Measurements from ENCODE around the gene MYH2.

MYH2 gene

DNA sequence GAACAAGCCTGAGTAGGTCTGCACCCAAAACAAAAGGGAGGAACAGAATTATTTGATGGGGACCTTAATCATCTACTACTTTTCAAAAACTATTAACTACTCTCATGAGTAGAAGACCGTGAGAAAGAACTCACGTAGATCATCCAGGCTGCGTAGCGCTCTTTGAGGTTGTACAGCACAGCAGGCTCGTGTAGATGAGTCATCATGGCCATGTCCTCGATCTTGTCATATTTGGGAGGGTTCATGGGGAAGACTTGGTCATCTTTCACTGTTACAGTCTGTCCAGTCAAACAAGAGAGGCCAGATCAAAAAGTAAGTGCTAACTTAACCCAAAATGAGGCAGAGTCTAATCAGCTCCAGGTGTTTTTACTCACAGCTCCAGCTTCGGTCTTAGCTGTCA lies 33.4 kb downstream of the MYH2 start:
- TF ChIP-seq, protein P1, sequence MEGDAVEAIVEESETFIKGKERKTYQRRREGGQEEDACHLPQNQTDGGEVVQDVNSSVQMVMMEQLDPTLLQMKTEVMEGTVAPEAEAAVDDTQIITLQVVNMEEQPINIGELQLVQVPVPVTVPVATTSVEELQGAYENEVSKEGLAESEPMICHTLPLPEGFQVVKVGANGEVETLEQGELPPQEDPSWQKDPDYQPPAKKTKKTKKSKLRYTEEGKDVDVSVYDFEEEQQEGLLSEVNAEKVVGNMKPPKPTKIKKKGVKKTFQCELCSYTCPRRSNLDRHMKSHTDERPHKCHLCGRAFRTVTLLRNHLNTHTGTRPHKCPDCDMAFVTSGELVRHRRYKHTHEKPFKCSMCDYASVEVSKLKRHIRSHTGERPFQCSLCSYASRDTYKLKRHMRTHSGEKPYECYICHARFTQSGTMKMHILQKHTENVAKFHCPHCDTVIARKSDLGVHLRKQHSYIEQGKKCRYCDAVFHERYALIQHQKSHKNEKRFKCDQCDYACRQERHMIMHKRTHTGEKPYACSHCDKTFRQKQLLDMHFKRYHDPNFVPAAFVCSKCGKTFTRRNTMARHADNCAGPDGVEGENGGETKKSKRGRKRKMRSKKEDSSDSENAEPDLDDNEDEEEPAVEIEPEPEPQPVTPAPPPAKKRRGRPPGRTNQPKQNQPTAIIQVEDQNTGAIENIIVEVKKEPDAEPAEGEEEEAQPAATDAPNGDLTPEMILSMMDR (IDR thresholded peaks at IDR 0.05), result no peak
- TF ChIP-seq ZFX (IDR thresholded peaks at IDR 0.05; ENCODE audit: borderline replicate concordance), result no peak

DNA sequence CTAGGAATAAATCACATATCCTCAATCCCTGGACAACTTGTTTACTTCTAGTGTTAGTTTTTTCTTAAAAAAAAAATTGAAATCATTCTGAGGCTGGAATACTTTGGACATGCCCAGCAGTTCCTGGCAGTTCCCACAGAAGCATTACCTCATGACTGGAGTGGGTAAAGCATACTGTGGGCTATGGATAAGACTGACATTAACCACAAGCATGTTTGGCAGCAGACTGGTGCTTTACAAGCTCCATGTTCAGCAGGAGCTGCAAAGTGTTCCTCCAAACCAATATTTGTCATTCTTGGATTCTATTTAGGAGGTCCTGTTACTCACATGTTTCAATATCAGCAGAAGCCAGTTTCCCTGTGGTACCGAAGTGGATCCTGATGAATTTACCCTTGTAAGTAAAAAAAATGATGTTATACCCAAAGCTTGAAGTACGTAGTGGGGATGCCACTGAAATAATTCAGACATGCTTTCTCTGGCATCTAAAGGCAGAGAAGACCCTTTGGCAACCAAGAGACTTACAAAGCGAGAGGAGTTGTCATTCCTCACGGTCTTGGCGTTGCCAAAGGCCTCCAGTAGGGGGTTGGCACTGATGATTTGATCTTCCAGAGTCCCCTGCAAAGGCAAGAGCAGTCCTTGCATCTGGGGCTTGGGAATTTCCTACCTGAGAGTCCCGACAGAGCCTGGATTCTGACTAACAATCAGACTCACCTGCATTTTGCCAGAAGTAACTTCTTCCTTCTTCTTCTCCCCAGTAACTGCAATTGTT lies 36.0 kb downstream of the MYH2 start:
- no peak for TF ChIP-seq ZFX (IDR thresholded peaks at IDR 0.05; ENCODE audit: borderline replicate concordance)
- TF ChIP-seq, protein P1 (IDR thresholded peaks at IDR 0.05), result no peak
- H3K27ac ChIP-seq, result no peak overlapping the region

More for the DNA sequence above, 33.4 kb downstream of the MYH2 start:
- H3K27ac ChIP-seq, result no peak overlapping the region

DNA sequence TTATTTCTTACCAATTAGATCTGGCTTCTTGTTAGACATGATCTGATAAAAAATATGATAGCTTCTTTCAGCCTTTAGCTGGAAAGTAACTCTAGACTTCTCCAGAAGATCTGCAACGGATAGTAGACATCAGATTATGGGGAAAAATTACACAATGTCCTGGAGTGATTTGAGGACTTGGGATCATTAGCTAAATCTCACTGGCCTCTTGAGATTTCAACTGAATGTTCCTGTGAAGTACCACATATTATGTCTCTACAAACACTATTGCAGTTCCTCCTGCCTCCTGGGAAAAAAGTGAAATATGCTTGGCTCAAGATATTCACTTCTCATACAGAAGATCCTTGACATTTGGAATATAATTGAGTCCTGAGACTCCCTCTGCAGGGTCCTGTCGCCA lies 36.6 kb downstream of the MYH2 start:
- no peak overlapping the region for H3K27ac ChIP-seq
- TF ChIP-seq, protein P1 (IDR thresholded peaks at IDR 0.05), result no peak
- no peak for TF ChIP-seq ZFX (IDR thresholded peaks at IDR 0.05; ENCODE audit: borderline replicate concordance)

DNA sequence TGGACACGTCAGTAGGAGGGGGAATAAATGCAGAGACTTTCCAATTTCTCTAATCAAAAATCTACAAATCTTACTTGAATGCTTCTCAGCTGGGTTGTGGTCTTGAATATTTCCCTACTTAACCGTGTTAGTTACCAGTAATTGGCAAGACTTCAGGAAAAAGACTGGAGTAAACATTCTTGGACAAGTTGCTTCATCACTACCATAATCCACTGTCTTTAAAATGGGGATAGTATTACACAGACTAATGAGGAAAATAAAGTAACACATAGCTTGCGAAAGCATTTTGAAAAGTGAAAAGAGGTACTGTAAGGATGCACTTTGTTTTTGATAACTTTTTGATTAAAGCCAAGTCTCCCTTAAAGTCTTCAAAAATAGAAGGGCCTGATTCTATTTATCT lies 49.5 kb downstream of the MYH2 start:
- TF ChIP-seq, protein P1 (IDR thresholded peaks at IDR 0.05), result no peak
- TF ChIP-seq ZFX (IDR thresholded peaks at IDR 0.05; ENCODE audit: borderline replicate concordance), result no peak
- no peak overlapping the region for H3K27ac ChIP-seq

DNA sequence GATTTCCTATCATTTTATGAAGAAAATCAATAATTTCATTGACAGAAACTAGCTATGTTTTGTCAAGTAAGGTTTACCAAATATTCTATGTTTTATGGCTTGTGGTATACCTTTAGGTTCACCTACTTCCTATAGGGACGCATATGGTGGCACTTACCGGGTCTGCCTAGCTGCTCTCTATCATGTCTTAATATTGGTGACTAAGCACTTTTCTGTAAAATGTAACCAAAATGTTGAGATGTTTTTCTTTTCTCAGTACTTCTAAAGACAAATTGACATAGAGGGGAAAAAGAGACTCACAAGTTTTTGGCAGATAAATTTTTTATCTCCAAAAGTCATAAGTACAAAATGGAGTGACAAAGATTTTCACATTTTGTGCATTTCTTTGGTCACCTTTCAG lies 57.5 kb downstream of the MYH2 start:
- TF ChIP-seq ZFX (IDR thresholded peaks at IDR 0.05; ENCODE audit: borderline replicate concordance), result no peak
- TF ChIP-seq, protein P1 (IDR thresholded peaks at IDR 0.05), result no peak
- H3K27ac ChIP-seq, result no peak overlapping the region

DNA sequence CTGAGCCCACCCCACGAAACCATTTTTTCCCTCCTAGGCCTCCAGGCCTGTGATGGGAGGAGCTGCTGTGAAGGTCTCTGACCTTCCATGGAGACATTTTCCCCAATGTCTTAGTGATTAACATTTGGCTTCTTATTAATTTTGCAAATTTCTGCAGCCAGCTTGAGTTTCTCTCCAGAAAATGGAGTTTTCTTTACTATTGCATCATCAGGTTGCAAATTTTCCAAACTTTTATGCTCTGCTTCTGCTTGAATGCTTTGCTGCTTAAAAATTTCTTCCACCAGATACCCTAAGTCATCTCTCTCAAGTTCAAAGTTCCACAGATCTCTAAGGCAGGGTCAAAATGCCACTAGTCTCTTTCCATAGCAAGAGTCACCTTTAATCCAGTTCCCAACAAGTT lies 67.2 kb downstream of the MYH2 start:
- TF ChIP-seq, protein P1 (IDR thresholded peaks at IDR 0.05), result no peak
- no peak for TF ChIP-seq ZFX (IDR thresholded peaks at IDR 0.05; ENCODE audit: borderline replicate concordance)
- no peak overlapping the region for H3K27ac ChIP-seq

DNA sequence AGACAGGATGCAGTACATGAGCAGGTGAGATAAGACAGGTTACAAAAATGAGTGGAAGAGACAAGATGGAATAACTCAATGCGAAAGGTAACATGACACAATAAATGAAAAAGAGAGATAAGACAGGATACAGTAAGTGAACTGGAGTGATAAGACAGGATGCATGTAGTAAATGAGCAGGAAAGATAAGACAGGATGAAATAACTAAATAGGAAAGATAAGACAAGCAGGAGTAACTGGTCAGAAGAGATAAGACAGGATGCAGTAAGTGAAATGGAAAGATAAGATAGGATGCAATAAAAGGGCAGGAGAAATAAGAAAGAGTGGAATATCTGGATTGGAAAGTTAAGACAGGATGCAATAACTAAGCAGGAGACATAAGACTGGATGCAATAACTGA lies 71.8 kb downstream of the MYH2 start:
- H3K27ac ChIP-seq, result no peak overlapping the region
- TF ChIP-seq, protein P1 (IDR thresholded peaks at IDR 0.05), result no peak
- TF ChIP-seq ZFX (IDR thresholded peaks at IDR 0.05; ENCODE audit: borderline replicate concordance), result no peak

Data from 22Rv1 (cell line).